ENCODE results near the gene KDM6B.
"Not testable (repeated sequence)": the region's sequence is repeated elsewhere in the genome, so short reads cannot be mapped to it uniquely, and the experiment has no call there.

KDM6B gene

GRCh38 chr17:7852919-7853690, 19.1 kb downstream of the KDM6B start:
- DNase-seq (ENCODE audit: low read depth in 2 of 2): no peak

GRCh38 chr17:7853691-7854038, 19.6 kb downstream of the KDM6B start:
- DNase-seq (ENCODE audit: low read depth in 2 of 2): no peak

- no peak for DNase-seq (ENCODE audit: low read depth in 2 of 2)
Observed at GRCh38 chr17:7854078-7854777, 20.2 kb downstream of the KDM6B start.

- DNase-seq (ENCODE audit: low read depth in 2 of 2): no peak
Observed at GRCh38 chr17:7854851-7855659, 21.0 kb downstream of the KDM6B start, which contains the start of gene TMEM88. TSS of gene TMEM88 (plus strand) at chr17:7855066. CDS start at chr17:7855075, 9 bp downstream.

GRCh38 chr17:7855660-7856010, 21.6 kb downstream of the KDM6B start:
- DNase-seq (ENCODE audit: low read depth in 2 of 2): no peak

GRCh38 chr17:7856011-7856810, 22.2 kb downstream of the KDM6B start:
- no peak for DNase-seq (ENCODE audit: low read depth in 2 of 2)

GRCh38 chr17:7856811-7857712, 23.0 kb downstream of the KDM6B start, which contains the start of gene NAA38:
TSS of gene NAA38 (minus strand) at chr17:7857559. CDS start at chr17:7857463, 96 bp downstream.
- DNase-seq (ENCODE audit: low read depth in 2 of 2): peak; percentile 87 to 88

- DNase-seq (ENCODE audit: low read depth in 2 of 2): peak; percentile 82
Observed at GRCh38 chr17:7857713-7858521, 23.9 kb downstream of the KDM6B start, which contains the start of gene CYB5D1. TSS of gene CYB5D1 (plus strand) at chr17:7858003. CDS start at chr17:7858135, 132 bp downstream.

GRCh38 chr17:7858522-7858810, 24.4 kb downstream of the KDM6B start:
- no peak for DNase-seq (ENCODE audit: low read depth in 2 of 2)

GRCh38 chr17:7859028-7859427, 25.0 kb downstream of the KDM6B start:
- no peak for DNase-seq (ENCODE audit: low read depth in 2 of 2)

GRCh38 chr17:7862692-7863437, 28.8 kb downstream of the KDM6B start:
- DNase-seq (ENCODE audit: low read depth in 2 of 2): no peak

GRCh38 chr17:7864384-7864783, 30.4 kb downstream of the KDM6B start:
- DNase-seq (ENCODE audit: low read depth in 2 of 2): not testable (repeated sequence)

GRCh38 chr17:7864995-7865650, 31.1 kb downstream of the KDM6B start:
- no peak for DNase-seq (ENCODE audit: low read depth in 2 of 2)

- DNase-seq (ENCODE audit: low read depth in 2 of 2): no peak
Observed at GRCh38 chr17:7867881-7868329, 33.9 kb downstream of the KDM6B start.

- DNase-seq (ENCODE audit: low read depth in 2 of 2): no peak
Observed at GRCh38 chr17:7873051-7873450, 39.0 kb downstream of the KDM6B start.

- DNase-seq (ENCODE audit: low read depth in 2 of 2): no peak
Observed at GRCh38 chr17:7875804-7876370, 41.9 kb downstream of the KDM6B start.

- DNase-seq (ENCODE audit: low read depth in 2 of 2): no peak
Observed at GRCh38 chr17:7878234-7878633, 44.2 kb downstream of the KDM6B start.

All from activated CD4-positive, alpha-beta T cell treated with anti-CD3 and anti-CD28 coated beads for 24 hours (primary cell).